ENCODE data around the gene FAM229A. TPM values are rescaled to one million over a fixed set of nuclear protein-coding genes. Genes with fewer than 3 reads are reported as not detected.

The FAM229A gene
- total and polyA plus RNA-seq, 4 donors, result 1.6 to 3.3 (median 2.1) TPM

GRCh38 chr1:32339363-32339978 lies 22.8 kb downstream of the FAM229A start:
- TF ChIP-seq NR2F2 (IDR thresholded peaks at IDR 0.05), result no peak
- no peak for TF ChIP-seq SP1 (IDR thresholded peaks at IDR 0.05)
- TF ChIP-seq RAD21 (IDR thresholded peaks at IDR 0.05), result no peak
- TF ChIP-seq REST (IDR thresholded peaks at IDR 0.05), result no peak
- TF ChIP-seq TAF1 (conservative IDR thresholded peaks at IDR 0.05), result no peak
- no peak for TF ChIP-seq JUND (IDR thresholded peaks at IDR 0.05)
- no peak for TF ChIP-seq HNF4G (IDR thresholded peaks at IDR 0.05)
- H3K27ac ChIP-seq (ENCODE audit: low read depth in 1 of 2, low read length in 2 of 2), result no peak overlapping the region
- no peaks in the 10 kb centered on the region for H3K27me3 ChIP-seq (ENCODE audit: control insufficient read depth in 4 of 4, insufficient read depth in 4 of 4, low read length in 3 of 4)
- no peaks in the 10 kb centered on the region for H3K36me3 ChIP-seq (ENCODE audit: control insufficient read depth in 4 of 4, insufficient read depth in 3 of 4, low read depth in 1 of 4, low read length in 3 of 4)
- 80% methylated on average over 5 of the region's 5 CpGs for WGBS
- DNase-seq (ENCODE audit: low spot score), result no peak
- H3K4me1 ChIP-seq (ENCODE audit: control insufficient read depth in 4 of 4, insufficient read depth in 4 of 4, low read length in 3 of 4), result peaks cover 2 to 19% (median 8%) of the 10 kb centered on the region in 4 donors
- no peak overlapping the region for H3K9ac ChIP-seq (ENCODE audit: low read depth in 1 of 2, low read length in 2 of 2)
- no peaks in the 10 kb centered on the region for H3K9me3 ChIP-seq (ENCODE audit: control insufficient read depth in 4 of 4, low read length in 3 of 4)
- H3K4me3 ChIP-seq (ENCODE audit: low read depth in 1 of 3, low read length in 3 of 3), result no peak overlapping the region

- no peak overlapping the region for H3K4me3 ChIP-seq (ENCODE audit: low read depth in 1 of 3, low read length in 3 of 3)
- H3K27me3 ChIP-seq (ENCODE audit: control insufficient read depth in 4 of 4, insufficient read depth in 4 of 4, low read length in 3 of 4), result no peaks in the 10 kb centered on the region
- no peaks in the 10 kb centered on the region for H3K9me3 ChIP-seq (ENCODE audit: control insufficient read depth in 4 of 4, low read length in 3 of 4)
- H3K27ac ChIP-seq (ENCODE audit: low read depth in 1 of 2, low read length in 2 of 2), result no peak overlapping the region
- no peak for TF ChIP-seq HNF4A (conservative IDR thresholded peaks at IDR 0.05)
- no peak for DNase-seq (ENCODE audit: low spot score)
- H3K36me3 ChIP-seq (ENCODE audit: control insufficient read depth in 4 of 4, insufficient read depth in 3 of 4, low read depth in 1 of 4, low read length in 3 of 4), result no peaks in the 10 kb centered on the region
- H3K4me1 ChIP-seq (ENCODE audit: control insufficient read depth in 4 of 4, insufficient read depth in 4 of 4, low read length in 3 of 4), result peaks cover 2 to 22% (median 8%) of the 10 kb centered on the region in 4 donors
- H3K9ac ChIP-seq (ENCODE audit: low read depth in 1 of 2, low read length in 2 of 2), result no peak overlapping the region
- WGBS, result 84% methylated on average over 14 of the region's 14 CpGs
Measured at GRCh38 chr1:32338637-32339145, 23.6 kb downstream of the FAM229A start.

- peaks cover 2 to 22% (median 8%) of the 10 kb centered on the region in 4 donors for H3K4me1 ChIP-seq (ENCODE audit: control insufficient read depth in 4 of 4, insufficient read depth in 4 of 4, low read length in 3 of 4)
- WGBS, result 74% methylated on average over 16 of the region's 16 CpGs
- no peaks in the 10 kb centered on the region for H3K27me3 ChIP-seq (ENCODE audit: control insufficient read depth in 4 of 4, insufficient read depth in 4 of 4, low read length in 3 of 4)
- peak overlapping the region in 1 of 2 donors; percentile 40 for H3K27ac ChIP-seq (ENCODE audit: low read depth in 1 of 2, low read length in 2 of 2)
- H3K36me3 ChIP-seq (ENCODE audit: control insufficient read depth in 4 of 4, insufficient read depth in 3 of 4, low read depth in 1 of 4, low read length in 3 of 4), result peaks cover 0 to 2% (median 0%) of the 10 kb centered on the region in 4 donors
- H3K9me3 ChIP-seq (ENCODE audit: control insufficient read depth in 4 of 4, low read length in 3 of 4), result no peaks in the 10 kb centered on the region
- no peak for DNase-seq (ENCODE audit: low spot score)
- no peak overlapping the region for H3K9ac ChIP-seq (ENCODE audit: low read depth in 1 of 2, low read length in 2 of 2)
- H3K4me3 ChIP-seq (ENCODE audit: low read depth in 1 of 3, low read length in 3 of 3), result no peak overlapping the region
- TF ChIP-seq FOXA2 (IDR thresholded peaks at IDR 0.05) (no peak), HNF4A (conservative IDR thresholded peaks at IDR 0.05) (no peak), RAD21 (IDR thresholded peaks at IDR 0.05) (no peak), ATF3 (IDR thresholded peaks at IDR 0.05) (no peak), SP1 (IDR thresholded peaks at IDR 0.05) (no peak), HNF4G (IDR thresholded peaks at IDR 0.05) (no peak), CTCF (IDR thresholded peaks at IDR 0.05; ENCODE audit: low read depth, low read length, missing input control) (no peak), RXRA (IDR thresholded peaks at IDR 0.05) (no peak), FOXA1 (IDR thresholded peaks at IDR 0.05) (no peak), REST (IDR thresholded peaks at IDR 0.05) (no peak), TAF1 (conservative IDR thresholded peaks at IDR 0.05) (no peak), YY1 (IDR thresholded peaks at IDR 0.05) (no peak)
Measured at GRCh38 chr1:32337855-32338636, 24.2 kb downstream of the FAM229A start.
